ENCODE results near the gene CCNY. TPM values are rescaled to one million over a fixed set of nuclear protein-coding genes. Genes with fewer than 3 reads are reported as not detected.
"Not testable (repeated sequence)": the region's sequence is repeated elsewhere in the genome, so short reads cannot be mapped to it uniquely, and the experiment has no call there.

CCNY gene
- total RNA-seq, 3 donors from 2014 or later (not counting 1 experiment from before 2014, with no cell fraction given): 71.0 to 87.2 (median 74.3) TPM

- Mint-ChIP-seq H3K4me3 (no peak overlapping the region), H3K27me3 (ENCODE audit: low read depth in 2 of 2) (peaks cover 0 to 11% of the 10 kb centered on the region in 2 donors), H3K36me3 (no peaks in the 10 kb centered on the region), H3K9me3 (no peaks in the 10 kb centered on the region), H3K4me1 (no peaks in the 10 kb centered on the region), H3K27ac (no peak overlapping the region)
- WGBS (ENCODE audit: insufficient coverage): 91% methylated on average over 7 of the region's 10 CpGs
- Histone ChIP-seq H3K9me3 (ENCODE audit: control insufficient read depth, insufficient read depth, low read length) (no peaks in the 10 kb centered on the region), H3K27ac (ENCODE audit: low read length) (no peak overlapping the region), H3K4me1 (ENCODE audit: control insufficient read depth, insufficient read depth, low read length) (no peaks in the 10 kb centered on the region), H3K27me3 (ENCODE audit: control insufficient read depth, insufficient read depth, low read length) (no peaks in the 10 kb centered on the region), H3K4me3 (ENCODE audit: low read length) (no peak overlapping the region), H3K36me3 (ENCODE audit: control insufficient read depth, insufficient read depth, low read length) (no peaks in the 10 kb centered on the region)
- intact Hi-C loops (cut with micrococcal nuclease): no loop called here
- TF ChIP-seq CTCF (IDR thresholded peaks at IDR 0.05): no peak
- no peak for ATAC-seq
- no peak for DNase-seq
Measured at GRCh38 chr10:35307297-35307696, 29.0 kb upstream of the CCNY start.

- no peak overlapping the region for H3K4me3 ChIP-seq (ENCODE audit: low read length)
- H3K27ac ChIP-seq (ENCODE audit: low read length): no peak overlapping the region
- DNase-seq (no peak), ATAC-seq (no peak)
- Mint-ChIP-seq H3K4me3 (no peak overlapping the region), H3K27me3 (ENCODE audit: low read depth in 2 of 2) (peaks cover 0 to 11% of the 10 kb centered on the region in 2 donors), H3K4me1 (no peaks in the 10 kb centered on the region), H3K9me3 (no peaks in the 10 kb centered on the region), H3K27ac (no peak overlapping the region), H3K36me3 (no peaks in the 10 kb centered on the region)
- no peaks in the 10 kb centered on the region for H3K36me3 ChIP-seq (ENCODE audit: control insufficient read depth, insufficient read depth, low read length)
- H3K27me3 ChIP-seq (ENCODE audit: control insufficient read depth, insufficient read depth, low read length): no peaks in the 10 kb centered on the region
- H3K9me3 ChIP-seq (ENCODE audit: control insufficient read depth, insufficient read depth, low read length): no peaks in the 10 kb centered on the region
- WGBS (ENCODE audit: insufficient coverage): 67% methylated on average over 2 of the region's 2 CpGs
- intact Hi-C loops (cut with micrococcal nuclease): no loop called here
- no peaks in the 10 kb centered on the region for H3K4me1 ChIP-seq (ENCODE audit: control insufficient read depth, insufficient read depth, low read length)
- no peak for TF ChIP-seq CTCF (IDR thresholded peaks at IDR 0.05)
Measured at GRCh38 chr10:35308809-35309208, 27.5 kb upstream of the CCNY start.

- H3K4me1 ChIP-seq (ENCODE audit: control insufficient read depth, insufficient read depth, low read length); H3K4me1 Mint-ChIP-seq; H3K9me3 ChIP-seq (ENCODE audit: control insufficient read depth, insufficient read depth, low read length); H3K9me3 Mint-ChIP-seq; ATAC-seq; H3K36me3 ChIP-seq (ENCODE audit: control insufficient read depth, insufficient read depth, low read length); intact Hi-C loops (cut with micrococcal nuclease); H3K4me3 Mint-ChIP-seq; H3K27me3 ChIP-seq (ENCODE audit: control insufficient read depth, insufficient read depth, low read length); H3K27me3 Mint-ChIP-seq (ENCODE audit: low read depth in 2 of 2); H3K27ac Mint-ChIP-seq; H3K27ac ChIP-seq (ENCODE audit: low read length); DNase-seq; H3K4me3 ChIP-seq (ENCODE audit: low read length): not testable (repeated sequence)
- 100% methylated on average over 1 of the region's 2 CpGs for WGBS (ENCODE audit: insufficient coverage)
- H3K36me3 Mint-ChIP-seq: peaks cover 13% of the 10 kb centered on the region
Measured at GRCh38 chr10:35314142-35314541, 22.2 kb upstream of the CCNY start.

- H3K27ac Mint-ChIP-seq; H3K4me1 ChIP-seq (ENCODE audit: control insufficient read depth, insufficient read depth, low read length); H3K9me3 ChIP-seq (ENCODE audit: control insufficient read depth, insufficient read depth, low read length); H3K27ac ChIP-seq (ENCODE audit: low read length); H3K4me3 ChIP-seq (ENCODE audit: low read length); DNase-seq; ATAC-seq; H3K4me3 Mint-ChIP-seq; H3K9me3 Mint-ChIP-seq; H3K27me3 ChIP-seq (ENCODE audit: control insufficient read depth, insufficient read depth, low read length); H3K36me3 ChIP-seq (ENCODE audit: control insufficient read depth, insufficient read depth, low read length); H3K27me3 Mint-ChIP-seq (ENCODE audit: low read depth in 2 of 2); intact Hi-C loops (cut with micrococcal nuclease); H3K4me1 Mint-ChIP-seq: not testable (repeated sequence)
- H3K36me3 Mint-ChIP-seq: peaks cover 15% of the 10 kb centered on the region
Measured at GRCh38 chr10:35315235-35315634, 21.1 kb upstream of the CCNY start.
